Measurements from ENCODE around the gene CXCL8. TPM values are rescaled to one million over a fixed set of nuclear protein-coding genes. Genes with fewer than 3 reads are reported as not detected.

Gene CXCL8
- polyA plus RNA-seq, 3 donors = 275 to 604 (median 328) TPM

DNA sequence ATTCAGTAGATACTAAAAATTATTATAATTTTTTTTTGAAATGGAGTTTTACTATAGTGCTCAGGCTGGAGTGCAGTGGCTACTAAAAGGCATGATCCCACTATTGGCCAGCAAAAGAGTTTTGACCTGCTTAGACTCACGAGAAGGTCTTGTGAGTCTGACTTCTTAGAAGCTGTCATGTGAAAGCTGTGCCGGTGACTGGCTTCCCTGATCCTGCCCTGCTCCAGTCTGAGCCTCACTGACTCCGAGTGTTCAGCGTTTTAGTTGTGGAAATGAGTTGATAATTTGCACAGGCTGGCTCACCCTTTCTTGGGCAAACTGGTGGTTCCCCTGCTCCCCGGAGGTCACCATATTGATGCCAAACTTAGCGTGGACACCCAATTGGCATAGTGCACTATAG lies 16.4 kb upstream of the CXCL8 start:
- WGBS (ENCODE audit: insufficient coverage) = 98% methylated on average over 6 of the region's 6 CpGs
- H3K27ac Mint-ChIP-seq = peak overlapping the region in 1 of 7 donors; percentile 68
- no peak for TF ChIP-seq CTCF (IDR thresholded peaks at IDR 0.05)
- H3K4me1 Mint-ChIP-seq = peaks cover 43% of the 10 kb centered on the region
- Histone ChIP-seq H3K79me2 (ENCODE audit: insufficient read depth, low read length) (no peaks in the 10 kb centered on the region), H3K36me3 (replicated peaks in 1 of 2; ENCODE audit: control insufficient read depth in 1 of 2, insufficient read depth in 2 of 2, low read length in 2 of 2) (no peaks in the 10 kb centered on the region), H3K27me3 (ENCODE audit: control insufficient read depth in 2 of 2, insufficient read depth in 2 of 2, low read length in 2 of 2) (no peaks in the 10 kb centered on the region), H2AFZ (ENCODE audit: insufficient read depth, low read depth, low read length, poor library complexity, severe bottlenecking) (no peak overlapping the region), H4K20me1 (ENCODE audit: insufficient read depth, low read length) (no peaks in the 10 kb centered on the region), H3K9me3 (replicated peaks in 1 of 2; ENCODE audit: control insufficient read depth in 1 of 2, insufficient read depth in 1 of 2, low read length in 2 of 2) (no peaks in the 10 kb centered on the region), H3K9ac (ENCODE audit: insufficient read depth, low read length, poor library complexity, severe bottlenecking) (no peak overlapping the region), H3K4me1 (ENCODE audit: control insufficient read depth in 1 of 2, insufficient read depth in 2 of 2, low read length in 2 of 2) (peaks cover 28 to 32% of the 10 kb centered on the region in 2 donors), H3K4me3 (replicated peaks in 1 of 3; ENCODE audit: low read depth in 2 of 3, low read length in 3 of 3) (no peak overlapping the region), H3K4me2 (replicated peaks; ENCODE audit: extremely low read depth, low read length, poor library complexity, severe bottlenecking) (no peak overlapping the region), H3K27ac (ENCODE audit: low read depth in 1 of 2, low read length in 2 of 2) (no peak overlapping the region)
- no peaks in the 10 kb centered on the region for H3K36me3 Mint-ChIP-seq
- DNase-seq = no peak
- H3K9me3 Mint-ChIP-seq = peaks cover 0 to 2% (median 0%) of the 10 kb centered on the region in 7 donors
- peaks cover 0 to 2% (median 0%) of the 10 kb centered on the region in 3 donors for H3K27me3 Mint-ChIP-seq (ENCODE audit: low read depth in 3 of 3)
- H3K4me3 Mint-ChIP-seq = no peak overlapping the region
- intact Hi-C loops (cut with micrococcal nuclease) = loop anchor here in 1 of 2 donors (10.0 kb wide), 1 partner anchor 59 kb away; no protein-coding TSS in a partner anchor

DNA sequence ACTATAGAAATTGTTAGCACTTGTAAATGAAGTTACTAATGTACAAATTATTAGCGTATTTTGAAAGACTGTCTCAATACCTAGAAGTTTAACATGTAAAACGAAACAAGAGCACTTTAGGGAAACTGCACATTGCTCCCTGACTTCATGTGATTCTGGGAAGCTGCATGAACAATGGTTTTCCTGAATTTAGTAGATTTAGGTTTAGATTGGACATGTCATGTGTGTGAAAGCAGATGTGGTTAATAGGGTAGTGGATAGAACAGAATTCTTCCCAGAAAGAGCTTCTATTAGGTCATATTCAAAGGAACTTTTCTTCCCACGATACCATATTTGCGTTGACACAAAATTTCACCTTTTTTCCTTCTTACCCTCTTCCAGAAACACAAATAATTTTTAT lies 14.9 kb upstream of the CXCL8 start:
- no peaks in the 10 kb centered on the region for H3K36me3 ChIP-seq (replicated peaks in 1 of 2; ENCODE audit: control insufficient read depth in 1 of 2, insufficient read depth in 2 of 2, low read length in 2 of 2)
- no peak overlapping the region for H3K27ac ChIP-seq (ENCODE audit: low read depth in 1 of 2, low read length in 2 of 2)
- no peak overlapping the region for H3K4me3 Mint-ChIP-seq
- peaks cover 31 to 32% of the 10 kb centered on the region in 2 donors for H3K4me1 ChIP-seq (ENCODE audit: control insufficient read depth in 1 of 2, insufficient read depth in 2 of 2, low read length in 2 of 2)
- no peak for TF ChIP-seq CTCF (IDR thresholded peaks at IDR 0.05)
- no peak overlapping the region for H3K4me3 ChIP-seq (replicated peaks in 1 of 3; ENCODE audit: low read depth in 2 of 3, low read length in 3 of 3)
- H3K27me3 Mint-ChIP-seq (ENCODE audit: low read depth in 3 of 3) = peaks cover 0 to 2% (median 0%) of the 10 kb centered on the region in 3 donors
- no peaks in the 10 kb centered on the region for H3K27me3 ChIP-seq (ENCODE audit: control insufficient read depth in 2 of 2, insufficient read depth in 2 of 2, low read length in 2 of 2)
- H3K9me3 ChIP-seq (replicated peaks in 1 of 2; ENCODE audit: control insufficient read depth in 1 of 2, insufficient read depth in 1 of 2, low read length in 2 of 2) = no peaks in the 10 kb centered on the region
- intact Hi-C loops (cut with micrococcal nuclease) = loop anchor here in 1 of 2 donors (10.0 kb wide), 1 partner anchor 61 kb away; no protein-coding TSS in a partner anchor
- no peak overlapping the region for H3K4me2 ChIP-seq (replicated peaks; ENCODE audit: extremely low read depth, low read length, poor library complexity, severe bottlenecking)
- DNase-seq = no peak
- H4K20me1 ChIP-seq (ENCODE audit: insufficient read depth, low read length) = no peaks in the 10 kb centered on the region
- H3K4me1 Mint-ChIP-seq = peaks cover 45% of the 10 kb centered on the region
- H3K9me3 Mint-ChIP-seq = peaks cover 0 to 2% (median 0%) of the 10 kb centered on the region in 7 donors
- peaks cover 0 to 1% of the 10 kb centered on the region in 2 donors for H3K36me3 Mint-ChIP-seq
- no CpG with 5 or more reads among the region's 4 CpGs for WGBS (ENCODE audit: insufficient coverage)
- H3K27ac Mint-ChIP-seq = peak overlapping the region in 1 of 7 donors; percentile 15
- no peaks in the 10 kb centered on the region for H3K79me2 ChIP-seq (ENCODE audit: insufficient read depth, low read length)
- H3K9ac ChIP-seq (ENCODE audit: insufficient read depth, low read length, poor library complexity, severe bottlenecking) = no peak overlapping the region
- no peak overlapping the region for H2AFZ ChIP-seq (ENCODE audit: insufficient read depth, low read depth, low read length, poor library complexity, severe bottlenecking)

Measured in CD14-positive monocyte (primary cell).